ENCODE measurements around the gene HM13.

The HM13 gene

DNA sequence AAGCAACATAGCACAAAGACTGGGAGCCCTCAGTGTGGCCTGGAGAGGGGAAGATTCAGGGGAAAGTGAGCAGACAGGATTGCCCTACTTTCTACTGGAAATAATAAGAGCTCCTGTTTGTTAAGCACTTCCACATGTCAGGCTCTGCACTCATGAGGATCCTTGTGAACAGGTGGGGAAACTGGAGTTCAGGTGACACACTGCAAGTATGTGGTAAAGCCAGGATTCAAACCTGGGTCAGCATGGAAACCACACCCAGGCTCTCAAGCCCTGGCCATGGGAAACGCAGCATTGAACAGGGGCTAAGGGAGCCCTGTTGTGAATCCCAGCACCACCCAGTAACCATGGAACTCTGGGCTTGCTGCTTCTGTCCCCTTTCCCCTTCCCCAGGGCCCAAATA is 48.0 kb downstream of the HM13 start:
- Histone ChIP-seq H3K36me3 (ENCODE audit: control insufficient read depth, low read depth, low read length) (peaks cover 41% of the 10 kb centered on the region), H3K27ac (ENCODE audit: low read length) (no peak overlapping the region), H3K9me3 (ENCODE audit: control insufficient read depth, low read depth, low read length) (no peaks in the 10 kb centered on the region), H3K4me3 (ENCODE audit: low read length) (no peak overlapping the region), H3K4me1 (ENCODE audit: control insufficient read depth, low read depth, low read length) (peaks cover 8% of the 10 kb centered on the region), H3K27me3 (ENCODE audit: control insufficient read depth, insufficient read depth, low read length) (no peaks in the 10 kb centered on the region), H3K9ac (ENCODE audit: low read length) (no peak overlapping the region)

DNA sequence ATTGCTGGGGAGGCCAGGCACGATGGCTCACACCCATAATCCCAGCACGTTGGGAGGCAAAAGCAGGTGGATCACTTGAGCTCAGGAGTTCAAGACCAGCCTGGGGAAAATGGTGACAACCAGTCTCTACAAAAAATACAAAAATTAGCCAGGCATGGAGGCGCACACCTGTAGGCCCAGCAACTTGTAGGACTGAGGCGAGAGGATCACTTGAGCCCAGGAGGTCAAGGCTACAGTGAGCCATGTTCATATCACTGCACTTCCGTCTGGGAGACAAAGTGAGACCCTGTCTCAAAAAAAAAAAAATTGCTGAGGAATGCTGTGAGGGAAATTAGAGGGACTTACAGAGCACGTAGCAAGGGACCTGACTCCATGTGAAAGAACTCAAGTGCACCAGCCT is 50.0 kb downstream of the HM13 start:
- H3K9me3 ChIP-seq (ENCODE audit: control insufficient read depth, low read depth, low read length) = no peaks in the 10 kb centered on the region
- H3K36me3 ChIP-seq (ENCODE audit: control insufficient read depth, low read depth, low read length) = peaks cover 47% of the 10 kb centered on the region
- no peak overlapping the region for H3K4me3 ChIP-seq (ENCODE audit: low read length)
- H3K27ac ChIP-seq (ENCODE audit: low read length) = no peak overlapping the region
- H3K4me1 ChIP-seq (ENCODE audit: control insufficient read depth, low read depth, low read length) = peaks cover 19% of the 10 kb centered on the region
- no peaks in the 10 kb centered on the region for H3K27me3 ChIP-seq (ENCODE audit: control insufficient read depth, insufficient read depth, low read length)
- no peak overlapping the region for H3K9ac ChIP-seq (ENCODE audit: low read length)

DNA sequence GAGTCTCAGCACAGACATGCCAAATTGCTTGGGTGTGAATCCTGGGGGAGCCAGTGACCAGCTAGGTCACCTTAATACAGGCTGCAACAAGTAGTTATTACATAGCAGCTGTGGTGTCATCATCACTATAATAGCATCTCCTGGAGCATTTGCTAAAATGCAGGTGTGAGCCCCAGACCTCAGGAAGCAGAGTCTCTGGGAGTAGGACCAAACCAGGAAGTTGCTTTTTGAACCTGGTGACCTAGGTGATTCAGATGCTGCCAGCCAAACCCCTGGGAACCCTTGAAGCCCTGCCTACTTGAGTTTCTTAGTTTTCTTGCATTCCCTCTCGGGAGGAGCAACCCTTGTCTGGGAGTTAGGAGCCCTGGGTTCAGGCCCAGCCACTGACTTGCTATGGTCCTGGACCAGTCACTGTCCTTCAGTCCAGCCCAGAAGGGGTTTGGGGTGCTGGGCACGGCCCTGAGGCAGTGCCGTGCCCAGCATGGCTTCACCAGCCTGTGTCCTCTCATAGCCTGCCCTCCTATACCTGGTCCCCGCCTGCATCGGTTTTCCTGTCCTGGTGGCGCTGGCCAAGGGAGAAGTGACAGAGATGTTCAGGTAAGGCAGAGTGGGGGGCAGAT is 51.6 kb downstream of the HM13 start:
- Histone ChIP-seq H3K9ac (ENCODE audit: low read length) (no peak overlapping the region), H3K4me1 (ENCODE audit: control insufficient read depth, low read depth, low read length) (peaks cover 24% of the 10 kb centered on the region), H3K36me3 (ENCODE audit: control insufficient read depth, low read depth, low read length) (peaks cover 40% of the 10 kb centered on the region), H3K9me3 (ENCODE audit: control insufficient read depth, low read depth, low read length) (no peaks in the 10 kb centered on the region), H3K4me3 (ENCODE audit: low read length) (no peak overlapping the region), H3K27ac (ENCODE audit: low read length) (no peak overlapping the region), H3K27me3 (ENCODE audit: control insufficient read depth, insufficient read depth, low read length) (no peaks in the 10 kb centered on the region)

DNA sequence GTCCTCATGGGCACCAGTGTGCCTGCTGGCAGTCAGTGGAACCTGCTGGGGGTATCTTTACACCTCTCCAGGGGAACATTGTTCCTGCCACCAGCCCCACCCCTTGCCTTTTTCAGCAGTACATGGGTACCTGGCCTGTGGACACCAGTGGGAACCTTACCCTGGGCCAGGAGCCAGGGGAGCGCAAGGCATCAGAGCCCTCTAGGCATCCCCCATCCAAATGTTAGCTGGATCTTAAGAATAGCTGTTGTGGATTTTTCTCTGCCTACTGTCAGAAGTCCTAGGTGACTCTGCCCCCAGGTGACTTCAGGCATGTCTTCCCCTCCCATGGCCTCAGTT is 52.0 kb downstream of the HM13 start:
- no peak overlapping the region for H3K4me3 ChIP-seq (ENCODE audit: low read length)
- H3K9ac ChIP-seq (ENCODE audit: low read length) = no peak overlapping the region
- H3K27ac ChIP-seq (ENCODE audit: low read length) = no peak overlapping the region

DNA sequence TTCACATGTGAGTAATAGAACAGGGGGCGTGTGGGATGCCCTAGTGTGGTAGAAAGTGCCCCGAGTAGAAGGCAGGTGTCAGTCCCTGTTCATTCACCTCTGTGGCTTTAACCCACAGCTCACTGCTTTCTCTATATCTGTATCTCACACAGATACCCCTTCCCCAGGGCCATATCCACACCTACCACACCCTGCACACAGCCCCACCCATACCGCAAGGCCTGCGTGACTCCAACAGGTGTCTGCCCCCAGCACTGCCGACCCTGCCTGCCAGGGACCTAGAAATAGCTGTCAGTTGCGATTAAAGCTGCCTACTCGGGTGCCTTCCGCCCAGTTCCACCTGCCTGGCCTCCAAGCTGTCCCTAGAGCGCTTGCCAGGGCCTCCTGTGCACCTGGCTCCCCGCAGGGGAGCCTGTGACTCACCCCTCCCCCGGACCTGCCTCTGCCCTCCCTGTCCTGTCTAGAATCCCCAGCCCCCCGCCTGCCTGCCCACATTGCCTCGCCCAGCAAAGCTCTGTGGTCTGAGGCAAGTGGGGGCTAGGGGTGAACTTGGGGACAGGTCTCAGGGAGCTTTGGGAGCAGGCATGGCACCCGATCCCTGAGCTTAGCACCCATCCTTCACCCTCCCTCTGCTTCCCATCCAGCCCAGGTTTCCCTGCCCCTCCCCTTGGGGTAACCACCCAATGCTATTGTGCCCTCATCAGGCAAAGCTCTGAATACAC is 52.6 kb downstream of the HM13 start:
- no peak overlapping the region for H3K27ac ChIP-seq (ENCODE audit: low read length)
- peaks cover 24% of the 10 kb centered on the region for H3K4me1 ChIP-seq (ENCODE audit: control insufficient read depth, low read depth, low read length)
- no peak overlapping the region for H3K9ac ChIP-seq (ENCODE audit: low read length)
- no peaks in the 10 kb centered on the region for H3K27me3 ChIP-seq (ENCODE audit: control insufficient read depth, insufficient read depth, low read length)
- H3K4me3 ChIP-seq (ENCODE audit: low read length) = no peak overlapping the region
- peaks cover 30% of the 10 kb centered on the region for H3K36me3 ChIP-seq (ENCODE audit: control insufficient read depth, low read depth, low read length)
- no peaks in the 10 kb centered on the region for H3K9me3 ChIP-seq (ENCODE audit: control insufficient read depth, low read depth, low read length)

More for the DNA sequence above, 52.0 kb downstream of the HM13 start:
- Histone ChIP-seq H3K4me1 (ENCODE audit: control insufficient read depth, low read depth, low read length) (peaks cover 24% of the 10 kb centered on the region), H3K36me3 (ENCODE audit: control insufficient read depth, low read depth, low read length) (peaks cover 35% of the 10 kb centered on the region), H3K27me3 (ENCODE audit: control insufficient read depth, insufficient read depth, low read length) (no peaks in the 10 kb centered on the region), H3K9me3 (ENCODE audit: control insufficient read depth, low read depth, low read length) (no peaks in the 10 kb centered on the region)

DNA sequence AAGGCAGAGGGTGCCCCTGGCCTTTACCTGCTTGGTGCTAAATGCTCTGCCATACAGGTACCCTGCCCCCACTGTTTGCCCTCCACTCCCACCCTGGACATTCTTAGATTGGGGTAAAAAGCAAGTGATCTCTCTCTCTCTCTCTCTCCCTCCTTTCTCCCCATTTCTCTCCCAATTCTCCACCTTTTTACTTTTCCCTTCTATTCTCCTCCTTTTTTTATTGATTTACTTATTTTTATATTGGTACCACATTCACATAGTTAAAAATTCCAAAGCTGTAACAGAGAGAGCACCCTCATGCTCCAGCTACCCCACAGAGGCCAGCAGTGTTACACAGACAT is 53.1 kb downstream of the HM13 start:
- H3K4me3 ChIP-seq (ENCODE audit: low read length) = no peak overlapping the region
- H3K27ac ChIP-seq (ENCODE audit: low read length) = no peak overlapping the region
- H3K9ac ChIP-seq (ENCODE audit: low read length) = no peak overlapping the region
- H3K9me3 ChIP-seq (ENCODE audit: control insufficient read depth, low read depth, low read length) = no peaks in the 10 kb centered on the region
- H3K36me3 ChIP-seq (ENCODE audit: control insufficient read depth, low read depth, low read length) = peaks cover 24% of the 10 kb centered on the region
- H3K27me3 ChIP-seq (ENCODE audit: control insufficient read depth, insufficient read depth, low read length) = no peaks in the 10 kb centered on the region
- H3K4me1 ChIP-seq (ENCODE audit: control insufficient read depth, low read depth, low read length) = peaks cover 26% of the 10 kb centered on the region

DNA sequence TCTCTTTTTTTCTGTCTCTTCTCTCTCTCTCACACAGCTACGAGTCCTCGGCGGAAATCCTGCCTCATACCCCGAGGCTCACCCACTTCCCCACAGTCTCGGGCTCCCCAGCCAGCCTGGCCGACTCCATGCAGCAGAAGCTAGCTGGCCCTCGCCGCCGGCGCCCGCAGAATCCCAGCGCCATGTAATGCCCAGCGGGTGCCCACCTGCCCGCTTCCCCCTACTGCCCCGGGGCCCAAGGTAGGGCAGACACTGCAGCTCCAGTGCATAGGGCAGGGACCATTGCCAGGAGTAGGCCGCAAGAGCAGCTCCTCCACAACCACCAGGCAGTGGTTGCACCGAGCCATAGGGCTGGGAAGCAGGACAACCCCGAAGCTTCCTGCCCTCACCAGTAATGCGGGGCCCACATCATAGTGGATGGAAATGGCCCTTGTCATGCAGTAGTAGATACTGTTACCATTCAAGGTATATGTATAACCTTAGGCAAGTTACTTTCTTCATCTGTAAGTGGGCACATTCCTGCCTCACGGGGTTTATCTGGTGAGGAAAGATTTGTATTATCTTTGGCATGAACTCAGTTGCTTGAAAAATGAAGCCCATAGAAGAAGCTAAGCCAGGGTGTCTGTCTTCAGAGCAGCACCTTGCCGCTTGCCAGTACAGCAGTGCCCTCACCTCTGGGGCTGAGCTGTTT is 53.9 kb downstream of the HM13 start:
- H3K36me3 ChIP-seq (ENCODE audit: control insufficient read depth, low read depth, low read length) = peaks cover 19% of the 10 kb centered on the region
- no peak overlapping the region for H3K4me3 ChIP-seq (ENCODE audit: low read length)
- H3K27me3 ChIP-seq (ENCODE audit: control insufficient read depth, insufficient read depth, low read length) = no peaks in the 10 kb centered on the region
- H3K4me1 ChIP-seq (ENCODE audit: control insufficient read depth, low read depth, low read length) = peaks cover 29% of the 10 kb centered on the region
- H3K9ac ChIP-seq (ENCODE audit: low read length) = no peak overlapping the region
- no peak overlapping the region for H3K27ac ChIP-seq (ENCODE audit: low read length)
- no peaks in the 10 kb centered on the region for H3K9me3 ChIP-seq (ENCODE audit: control insufficient read depth, low read depth, low read length)

DNA sequence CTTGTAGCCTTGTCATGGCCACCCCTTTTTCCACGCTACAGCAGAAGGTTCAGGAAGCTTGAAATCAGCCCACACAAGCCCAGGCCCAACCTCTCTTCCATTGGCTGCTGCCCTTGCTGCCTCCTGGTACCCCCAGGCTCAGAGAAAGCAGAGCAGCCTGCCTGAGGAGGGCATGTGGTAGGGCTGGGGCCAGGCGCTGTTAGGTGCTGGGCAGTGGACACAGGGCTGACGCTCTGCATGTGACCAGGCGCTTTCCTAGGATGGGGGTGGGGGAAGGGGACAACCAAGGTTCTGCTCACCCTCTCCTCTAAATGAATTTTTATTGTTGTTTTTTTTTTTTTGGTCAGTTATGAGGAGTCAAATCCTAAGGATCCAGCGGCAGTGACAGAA is 54.5 kb downstream of the HM13 start:
- Histone ChIP-seq H3K4me3 (ENCODE audit: low read length) (no peak overlapping the region), H3K27ac (ENCODE audit: low read length) (no peak overlapping the region), H3K4me1 (ENCODE audit: control insufficient read depth, low read depth, low read length) (peaks cover 31% of the 10 kb centered on the region), H3K27me3 (ENCODE audit: control insufficient read depth, insufficient read depth, low read length) (no peaks in the 10 kb centered on the region), H3K36me3 (ENCODE audit: control insufficient read depth, low read depth, low read length) (peaks cover 17% of the 10 kb centered on the region), H3K9ac (ENCODE audit: low read length) (no peak overlapping the region), H3K9me3 (ENCODE audit: control insufficient read depth, low read depth, low read length) (no peaks in the 10 kb centered on the region)

DNA sequence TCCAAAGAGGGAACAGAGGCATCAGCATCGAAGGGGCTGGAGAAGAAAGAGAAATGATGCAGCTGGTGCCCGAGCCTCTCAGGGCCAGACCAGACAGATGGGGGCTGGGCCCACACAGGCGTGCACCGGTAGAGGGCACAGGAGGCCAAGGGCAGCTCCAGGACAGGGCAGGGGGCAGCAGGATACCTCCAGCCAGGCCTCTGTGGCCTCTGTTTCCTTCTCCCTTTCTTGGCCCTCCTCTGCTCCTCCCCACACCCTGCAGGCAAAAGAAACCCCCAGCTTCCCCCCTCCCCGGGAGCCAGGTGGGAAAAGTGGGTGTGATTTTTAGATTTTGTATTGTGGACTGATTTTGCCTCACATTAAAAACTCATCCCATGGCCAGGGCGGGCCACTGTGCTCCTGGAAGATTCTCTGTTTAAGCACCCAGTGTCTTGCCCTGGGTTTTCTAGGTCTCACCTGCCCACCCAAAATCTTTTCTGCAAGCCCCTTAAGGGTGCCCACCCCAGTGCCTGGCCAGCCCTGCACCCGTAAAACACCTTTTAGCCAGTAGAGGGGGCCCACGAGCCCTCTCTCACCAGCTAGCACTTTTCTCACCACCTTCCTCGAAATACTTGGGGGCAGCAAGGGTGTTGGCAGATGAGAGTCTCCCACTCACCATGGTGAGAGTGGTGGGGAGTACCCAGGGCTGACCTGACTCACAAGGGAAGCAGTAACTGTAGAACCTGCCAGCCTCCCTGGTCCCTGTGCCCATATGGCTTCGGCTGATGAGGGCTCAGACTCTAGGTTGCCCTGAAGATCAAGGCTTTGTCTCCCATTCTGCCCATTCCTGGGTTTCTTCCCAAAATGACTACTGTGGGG is 55.1 kb downstream of the HM13 start:
- no peak overlapping the region for H3K4me3 ChIP-seq (ENCODE audit: low read length)
- H3K9ac ChIP-seq (ENCODE audit: low read length) = no peak overlapping the region
- H3K36me3 ChIP-seq (ENCODE audit: control insufficient read depth, low read depth, low read length) = peaks cover 13% of the 10 kb centered on the region
- no peak overlapping the region for H3K27ac ChIP-seq (ENCODE audit: low read length)
- H3K4me1 ChIP-seq (ENCODE audit: control insufficient read depth, low read depth, low read length) = peaks cover 35% of the 10 kb centered on the region
- no peaks in the 10 kb centered on the region for H3K9me3 ChIP-seq (ENCODE audit: control insufficient read depth, low read depth, low read length)
- no peaks in the 10 kb centered on the region for H3K27me3 ChIP-seq (ENCODE audit: control insufficient read depth, insufficient read depth, low read length)

DNA sequence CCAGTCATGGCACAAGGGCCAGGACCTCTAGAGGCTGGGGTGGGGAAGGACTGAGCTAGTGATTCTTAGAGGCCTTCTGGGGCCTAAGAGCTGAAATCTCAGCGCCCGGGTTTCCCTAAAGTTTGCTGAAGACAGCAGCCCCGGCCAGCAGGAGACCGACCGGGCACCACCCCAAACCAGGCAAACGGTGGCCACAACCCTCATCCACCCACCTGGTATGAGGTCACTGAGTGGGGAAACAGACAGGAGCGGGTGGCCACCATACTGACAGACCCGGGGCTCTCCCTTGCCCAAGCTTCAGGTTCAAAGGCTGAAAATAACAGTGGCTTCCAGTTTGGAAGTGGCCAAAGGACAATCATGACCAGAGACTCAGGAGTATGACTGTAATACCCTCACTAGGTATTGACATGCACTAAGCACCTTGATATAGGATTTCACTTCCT is 55.8 kb downstream of the HM13 start:
- Histone ChIP-seq H3K36me3 (ENCODE audit: control insufficient read depth, low read depth, low read length) (peaks cover 11% of the 10 kb centered on the region), H3K27ac (ENCODE audit: low read length) (no peak overlapping the region), H3K4me1 (ENCODE audit: control insufficient read depth, low read depth, low read length) (peaks cover 35% of the 10 kb centered on the region), H3K9me3 (ENCODE audit: control insufficient read depth, low read depth, low read length) (no peaks in the 10 kb centered on the region), H3K4me3 (ENCODE audit: low read length) (no peak overlapping the region), H3K9ac (ENCODE audit: low read length) (no peak overlapping the region), H3K27me3 (ENCODE audit: control insufficient read depth, insufficient read depth, low read length) (no peaks in the 10 kb centered on the region)

Data from iPS-18a (cell line).